IMR-90 (cell line): ENCODE results near the gene WDR62.

Source experiments
- BHLHE40 ChIP-seq: fragments of 150-350 bp; IDR thresholded peaks from 2 replicates; pipeline ENCODE4 v1.6.1; 2016; ENCODE audit warnings: mild to moderate bottlenecking, low read depth, low read length
- CEBPB ChIP-seq: IDR thresholded peaks from 2 replicates; pipeline ENCODE4 v1.6.1; 2012; ENCODE audit warnings: low read depth, low read length, improper control_type of control experiment
- MXI1 ChIP-seq: IDR thresholded peaks from 2 replicates; pipeline ENCODE4 v1.6.1; 2012; ENCODE audit warnings: low read depth, mild to moderate bottlenecking, low read length, moderate library complexity, borderline replicate concordance
- POLR2A ChIP-seq: IDR thresholded peaks from 2 replicates; pipeline ENCODE4 v1.6.1; 2012; ENCODE audit warnings: mild to moderate bottlenecking, low read depth, low read length
- RAD21 ChIP-seq: IDR thresholded peaks from 2 replicates; pipeline ENCODE4 v1.6.1; 2012; ENCODE audit warnings: low read length, improper control_type of control experiment
- RCOR1 ChIP-seq: IDR thresholded peaks from 2 replicates; pipeline ENCODE4 v1.6.1; 2012; ENCODE audit warnings: mild to moderate bottlenecking, low read length, improper control_type of control experiment; ENCODE audit not compliant: insufficient replicate concordance
- RFX5 ChIP-seq: IDR thresholded peaks from 2 replicates; pipeline ENCODE4 v1.8.0; 2012; ENCODE audit warnings: low read depth, mild to moderate bottlenecking, low read length, moderate library complexity
- SMC3 ChIP-seq: fragments of 150-350 bp; IDR thresholded peaks from 2 replicates; pipeline ENCODE4 v1.6.1; 2016; ENCODE audit warnings: low read depth, mild to moderate bottlenecking, antibody characterized with exemption, low read length, moderate library complexity
- TF ChIP-seq, protein P1 (sequence below): conservative IDR thresholded peaks from 2 replicates; pipeline ENCODE4 v1.5.1; 2012; ENCODE audit warnings: mild to moderate bottlenecking, low read depth, low read length, improper control_type of control experiment
- TF ChIP-seq, protein P2 (sequence below): fragments of 150-350 bp; IDR thresholded peaks from 2 replicates; pipeline ENCODE4 v1.6.1; 2016; ENCODE audit warnings: low read depth, mild to moderate bottlenecking, low read length, moderate library complexity, borderline replicate concordance

- TF ChIP-seq, protein P1, sequence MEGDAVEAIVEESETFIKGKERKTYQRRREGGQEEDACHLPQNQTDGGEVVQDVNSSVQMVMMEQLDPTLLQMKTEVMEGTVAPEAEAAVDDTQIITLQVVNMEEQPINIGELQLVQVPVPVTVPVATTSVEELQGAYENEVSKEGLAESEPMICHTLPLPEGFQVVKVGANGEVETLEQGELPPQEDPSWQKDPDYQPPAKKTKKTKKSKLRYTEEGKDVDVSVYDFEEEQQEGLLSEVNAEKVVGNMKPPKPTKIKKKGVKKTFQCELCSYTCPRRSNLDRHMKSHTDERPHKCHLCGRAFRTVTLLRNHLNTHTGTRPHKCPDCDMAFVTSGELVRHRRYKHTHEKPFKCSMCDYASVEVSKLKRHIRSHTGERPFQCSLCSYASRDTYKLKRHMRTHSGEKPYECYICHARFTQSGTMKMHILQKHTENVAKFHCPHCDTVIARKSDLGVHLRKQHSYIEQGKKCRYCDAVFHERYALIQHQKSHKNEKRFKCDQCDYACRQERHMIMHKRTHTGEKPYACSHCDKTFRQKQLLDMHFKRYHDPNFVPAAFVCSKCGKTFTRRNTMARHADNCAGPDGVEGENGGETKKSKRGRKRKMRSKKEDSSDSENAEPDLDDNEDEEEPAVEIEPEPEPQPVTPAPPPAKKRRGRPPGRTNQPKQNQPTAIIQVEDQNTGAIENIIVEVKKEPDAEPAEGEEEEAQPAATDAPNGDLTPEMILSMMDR: no peak
- no peak for TF ChIP-seq RCOR1
- no peak for TF ChIP-seq SMC3
- TF ChIP-seq, protein P2, sequence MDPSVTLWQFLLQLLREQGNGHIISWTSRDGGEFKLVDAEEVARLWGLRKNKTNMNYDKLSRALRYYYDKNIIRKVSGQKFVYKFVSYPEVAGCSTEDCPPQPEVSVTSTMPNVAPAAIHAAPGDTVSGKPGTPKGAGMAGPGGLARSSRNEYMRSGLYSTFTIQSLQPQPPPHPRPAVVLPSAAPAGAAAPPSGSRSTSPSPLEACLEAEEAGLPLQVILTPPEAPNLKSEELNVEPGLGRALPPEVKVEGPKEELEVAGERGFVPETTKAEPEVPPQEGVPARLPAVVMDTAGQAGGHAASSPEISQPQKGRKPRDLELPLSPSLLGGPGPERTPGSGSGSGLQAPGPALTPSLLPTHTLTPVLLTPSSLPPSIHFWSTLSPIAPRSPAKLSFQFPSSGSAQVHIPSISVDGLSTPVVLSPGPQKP: no peak
- no peak for TF ChIP-seq POLR2A
- TF ChIP-seq RFX5: no peak
- TF ChIP-seq MXI1: no peak
- TF ChIP-seq CEBPB: no peak
- no peak for TF ChIP-seq RAD21
- TF ChIP-seq BHLHE40: no peak
These were observed 47.0 kb downstream of the WDR62 start for GRCh38 chr19:36101550-36102327.
